Activated T-cell treated with anti-CD3 and anti-CD28 coated beads for 24 hours (primary cell): ENCODE measurements around the gene BDNF.

Experiments used
- DNase-seq: peaks from one replicate; pipeline ENCODE4 v3.0.0-alpha.2; 2020; ENCODE audit warnings: low read depth

BDNF gene

GRCh38 chr11:27626269-27626937, 73.9 kb downstream of the BDNF start:
- no peak for DNase-seq

- DNase-seq, result no peak
Measured at GRCh38 chr11:27625347-27625912, 74.8 kb downstream of the BDNF start.

- DNase-seq, result no peak
Measured at GRCh38 chr11:27623945-27624523, 76.2 kb downstream of the BDNF start.

GRCh38 chr11:27622541-27623300, 77.5 kb downstream of the BDNF start:
- DNase-seq, result no peak

- no peak for DNase-seq
Measured at GRCh38 chr11:27621405-27622161, 78.7 kb downstream of the BDNF start.

- DNase-seq, result no peak
Measured at GRCh38 chr11:27619763-27620335, 80.4 kb downstream of the BDNF start.

- DNase-seq, result no peak
Measured at GRCh38 chr11:27619039-27619574, 81.1 kb downstream of the BDNF start.

GRCh38 chr11:27618281-27618915, 81.9 kb downstream of the BDNF start:
- DNase-seq, result no peak

GRCh38 chr11:27616711-27617110, 83.5 kb downstream of the BDNF start:
- DNase-seq, result no peak

GRCh38 chr11:27615833-27616232, 84.4 kb downstream of the BDNF start:
- no peak for DNase-seq

GRCh38 chr11:27614092-27614491, 86.2 kb downstream of the BDNF start:
- no peak for DNase-seq

- no peak for DNase-seq
Measured at GRCh38 chr11:27612932-27613880, 87.0 kb downstream of the BDNF start.

- no peak for DNase-seq
Measured at GRCh38 chr11:27611947-27612455, 88.3 kb downstream of the BDNF start.

- no peak for DNase-seq
Measured at GRCh38 chr11:27611390-27611789, 88.9 kb downstream of the BDNF start.

GRCh38 chr11:27610946-27611345, 89.3 kb downstream of the BDNF start:
- DNase-seq, result no peak

GRCh38 chr11:27610280-27610679, 90.0 kb downstream of the BDNF start:
- DNase-seq, result no peak

- no peak for DNase-seq
Measured at GRCh38 chr11:27608951-27609350, 91.3 kb downstream of the BDNF start.

GRCh38 chr11:27605422-27605821, 94.8 kb downstream of the BDNF start:
- no peak for DNase-seq
